ENCODE results near the gene TTC3. TPM values are rescaled to one million over a fixed set of nuclear protein-coding genes. Genes with fewer than 3 reads are reported as not detected.

The TTC3 gene
- total RNA-seq, 2 donors from 2014 or later, result 184 to 273 TPM

DNA sequence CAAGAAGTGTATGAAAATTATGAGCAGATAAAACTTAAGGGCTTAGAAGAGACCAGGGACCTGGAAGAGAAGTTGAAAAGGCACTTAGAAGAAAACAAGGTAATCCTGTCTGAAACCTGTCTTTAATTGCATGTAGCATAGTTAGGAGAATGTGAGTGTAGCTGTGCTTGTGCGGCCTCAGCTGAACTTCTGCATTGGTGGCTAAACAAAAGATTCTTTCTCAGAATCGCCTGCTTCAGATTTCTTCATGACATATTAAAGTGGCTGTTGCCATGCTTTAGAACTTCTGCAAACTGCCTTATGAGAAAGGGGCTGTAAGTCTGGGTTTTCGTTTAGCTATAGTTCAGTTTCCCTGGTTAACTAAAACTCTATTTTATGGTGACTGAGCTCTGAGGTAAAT lies 99.6 kb downstream of the TTC3 start:
- H3K27me3 Mint-ChIP-seq (ENCODE audit: insufficient read depth), result no peaks in the 10 kb centered on the region
- Histone ChIP-seq H3K4me3 (ENCODE audit: low read length) (no peak overlapping the region), H3K9ac (ENCODE audit: extremely low read depth, low read length, poor library complexity, severe bottlenecking) (no peak overlapping the region), H3K9me3 (ENCODE audit: control insufficient read depth, low read length) (no peaks in the 10 kb centered on the region), H3K27me3 (ENCODE audit: control insufficient read depth, insufficient read depth, low read length, poor library complexity, severe bottlenecking) (no peaks in the 10 kb centered on the region), H3K4me1 (ENCODE audit: control insufficient read depth, insufficient read depth, low read length) (no peaks in the 10 kb centered on the region), H3K36me3 (ENCODE audit: control insufficient read depth, insufficient read depth, low read length) (peaks cover 87% of the 10 kb centered on the region), H3K27ac (ENCODE audit: low read depth, low read length) (no peak overlapping the region)
- H3K9me3 Mint-ChIP-seq, result no peaks in the 10 kb centered on the region
- no peak overlapping the region for H3K27ac Mint-ChIP-seq
- TF ChIP-seq, protein P1, sequence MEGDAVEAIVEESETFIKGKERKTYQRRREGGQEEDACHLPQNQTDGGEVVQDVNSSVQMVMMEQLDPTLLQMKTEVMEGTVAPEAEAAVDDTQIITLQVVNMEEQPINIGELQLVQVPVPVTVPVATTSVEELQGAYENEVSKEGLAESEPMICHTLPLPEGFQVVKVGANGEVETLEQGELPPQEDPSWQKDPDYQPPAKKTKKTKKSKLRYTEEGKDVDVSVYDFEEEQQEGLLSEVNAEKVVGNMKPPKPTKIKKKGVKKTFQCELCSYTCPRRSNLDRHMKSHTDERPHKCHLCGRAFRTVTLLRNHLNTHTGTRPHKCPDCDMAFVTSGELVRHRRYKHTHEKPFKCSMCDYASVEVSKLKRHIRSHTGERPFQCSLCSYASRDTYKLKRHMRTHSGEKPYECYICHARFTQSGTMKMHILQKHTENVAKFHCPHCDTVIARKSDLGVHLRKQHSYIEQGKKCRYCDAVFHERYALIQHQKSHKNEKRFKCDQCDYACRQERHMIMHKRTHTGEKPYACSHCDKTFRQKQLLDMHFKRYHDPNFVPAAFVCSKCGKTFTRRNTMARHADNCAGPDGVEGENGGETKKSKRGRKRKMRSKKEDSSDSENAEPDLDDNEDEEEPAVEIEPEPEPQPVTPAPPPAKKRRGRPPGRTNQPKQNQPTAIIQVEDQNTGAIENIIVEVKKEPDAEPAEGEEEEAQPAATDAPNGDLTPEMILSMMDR (conservative IDR thresholded peaks at IDR 0.05), result no peak
- H3K4me1 Mint-ChIP-seq, result no peaks in the 10 kb centered on the region
- 92 to 95% methylated on average over 2 to 3 of the region's 3 CpGs for WGBS, 2 experiments (ENCODE audit: insufficient coverage in 1 of 2, insufficient read length in 1 of 2)
- peaks cover 58% of the 10 kb centered on the region for H3K36me3 Mint-ChIP-seq (ENCODE audit: low read depth)
- DNase-seq, result no peak
- H3K4me3 Mint-ChIP-seq, result no peak overlapping the region

DNA sequence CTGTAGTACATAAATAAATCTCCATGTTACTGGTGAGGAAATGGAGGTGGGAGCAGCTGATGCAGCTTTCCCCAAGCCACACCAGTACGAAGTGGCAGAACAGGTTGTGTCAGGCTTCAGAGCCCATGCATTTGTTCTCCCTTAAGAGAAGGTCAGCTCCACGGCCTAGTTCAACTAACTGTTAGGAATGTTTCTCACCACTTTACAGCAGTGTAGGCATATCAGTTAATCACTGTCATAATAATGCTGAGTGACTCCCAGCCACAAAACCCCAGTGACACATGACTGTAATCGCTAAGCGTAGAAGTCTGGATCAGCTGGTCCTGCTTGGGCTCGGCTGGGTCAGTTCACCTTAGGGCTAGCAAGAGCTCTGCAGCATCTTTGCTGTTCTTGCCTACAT lies 103.7 kb downstream of the TTC3 start:
- Mint-ChIP-seq H3K36me3 (ENCODE audit: low read depth) (peaks cover 70% of the 10 kb centered on the region), H3K9me3 (peaks cover 4% of the 10 kb centered on the region), H3K4me3 (no peak overlapping the region), H3K27me3 (ENCODE audit: insufficient read depth) (no peaks in the 10 kb centered on the region), H3K27ac (no peak overlapping the region), H3K4me1 (no peaks in the 10 kb centered on the region)
- peaks cover 86% of the 10 kb centered on the region for H3K36me3 ChIP-seq (ENCODE audit: control insufficient read depth, insufficient read depth, low read length)
- no peak overlapping the region for H3K4me3 ChIP-seq (ENCODE audit: low read length)
- no peak overlapping the region for H3K9ac ChIP-seq (ENCODE audit: extremely low read depth, low read length, poor library complexity, severe bottlenecking)
- H3K4me1 ChIP-seq (ENCODE audit: control insufficient read depth, insufficient read depth, low read length), result no peaks in the 10 kb centered on the region
- H3K27me3 ChIP-seq (ENCODE audit: control insufficient read depth, insufficient read depth, low read length, poor library complexity, severe bottlenecking), result no peaks in the 10 kb centered on the region
- no peak overlapping the region for H3K27ac ChIP-seq (ENCODE audit: low read depth, low read length)
- peaks cover 7% of the 10 kb centered on the region for H3K9me3 ChIP-seq (ENCODE audit: control insufficient read depth, low read length)
- no peak for DNase-seq
- 94 to 97% methylated on average over 5 of the region's 5 CpGs for whole genome bisulfite sequencing, 2 experiments (ENCODE audit: insufficient coverage in 1 of 2, insufficient read length in 1 of 2)
- TF ChIP-seq, protein P1 (conservative IDR thresholded peaks at IDR 0.05), result no peak

DNA sequence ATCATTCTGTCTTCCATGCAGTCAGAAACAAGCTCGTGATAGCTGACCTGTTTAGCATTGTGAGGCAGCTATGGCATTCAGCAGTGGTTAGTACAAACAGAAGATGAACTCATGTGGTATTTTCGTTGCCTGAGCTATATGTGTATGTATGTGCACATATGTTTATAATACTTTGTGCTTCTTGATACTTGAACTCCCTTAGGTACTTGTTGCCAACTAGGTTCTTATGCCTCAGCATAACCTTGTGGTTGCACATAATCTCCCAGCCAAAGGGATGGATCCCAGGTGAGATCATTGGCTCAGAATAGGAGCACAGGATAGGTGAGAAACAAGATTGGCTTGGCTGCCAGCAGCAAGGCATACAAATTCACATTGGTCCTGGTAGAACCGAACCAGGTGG lies 108.0 kb downstream of the TTC3 start:
- Mint-ChIP-seq H3K27me3 (ENCODE audit: insufficient read depth) (no peaks in the 10 kb centered on the region), H3K27ac (no peak overlapping the region), H3K36me3 (ENCODE audit: low read depth) (peaks cover 61% of the 10 kb centered on the region), H3K4me3 (no peak overlapping the region), H3K4me1 (no peaks in the 10 kb centered on the region), H3K9me3 (peaks cover 4% of the 10 kb centered on the region)
- Histone ChIP-seq H3K27me3 (ENCODE audit: control insufficient read depth, insufficient read depth, low read length, poor library complexity, severe bottlenecking) (no peaks in the 10 kb centered on the region), H3K9me3 (ENCODE audit: control insufficient read depth, low read length) (peaks cover 7% of the 10 kb centered on the region), H3K9ac (ENCODE audit: extremely low read depth, low read length, poor library complexity, severe bottlenecking) (no peak overlapping the region), H3K36me3 (ENCODE audit: control insufficient read depth, insufficient read depth, low read length) (peaks cover 86% of the 10 kb centered on the region), H3K4me3 (ENCODE audit: low read length) (no peak overlapping the region), H3K27ac (ENCODE audit: low read depth, low read length) (no peak overlapping the region), H3K4me1 (ENCODE audit: control insufficient read depth, insufficient read depth, low read length) (no peaks in the 10 kb centered on the region)
- TF ChIP-seq, protein P1 (conservative IDR thresholded peaks at IDR 0.05), result no peak
- WGBS, 2 experiments (ENCODE audit: insufficient coverage in 1 of 2, insufficient read length in 1 of 2), result 97 to 100% methylated on average over 2 to 3 of the region's 3 CpGs
- no peak for DNase-seq
